Psoas muscle (tissue), 8 donors: ENCODE results near the gene AKT2. TPM values are rescaled to one million over a fixed set of nuclear protein-coding genes. Genes with fewer than 3 reads are reported as not detected.

Experiments
- ATAC-seq, 4 donors: fragments of 200-7000 bp; cut with Tn5 transposase; one replicate each; pipeline ENCODE4 v1.9.1; 2020; ENCODE audit warnings: moderate library complexity in 3 of 4, mild to moderate bottlenecking in 2 of 4
- DNase-seq, 2 donors: peaks; one replicate each; pipeline ENCODE4 v3.0.0-alpha.2; 2020
- H3K27ac ChIP-seq: fragments of 200-600 bp; one replicate; pipeline ENCODE4 v1.8.0; 2022
- H3K27me3 ChIP-seq, 3 donors: fragments of 200-600 bp in 1 of 3; one replicate each; pipeline versions ENCODE4 v1.6.1 to v1.8.0; 2013 to 2022; ENCODE audit warnings: low read length in 2 of 3, mild to moderate bottlenecking in 2 of 3, moderate library complexity in 1 of 3; ENCODE audit not compliant: insufficient read depth in 3 of 3
- H3K36me3 ChIP-seq, 2 donors: fragments of 200-600 bp in 1 of 2; one replicate each; pipeline versions ENCODE4 v1.6.1 to v1.8.0; 2013 to 2022; ENCODE audit warnings: low read depth in 1 of 2, mild to moderate bottlenecking in 1 of 2, moderate library complexity in 1 of 2; ENCODE audit not compliant: insufficient read depth in 1 of 2
- H3K4me1 ChIP-seq: fragments of 200-600 bp; one replicate; pipeline ENCODE4 v1.8.0; 2022
- H3K4me3 ChIP-seq: fragments of 200-600 bp; one replicate; pipeline ENCODE4 v1.8.0; 2022; ENCODE audit warnings: mild to moderate bottlenecking
- H3K9me3 ChIP-seq: fragments of 200-600 bp; one replicate; pipeline ENCODE4 v1.8.0; 2022
- CTCF ChIP-seq: fragments of 200-600 bp; IDR thresholded peaks from one replicate; pipeline ENCODE4 v1.8.0; 2022; ENCODE audit warnings: antibody characterized with exemption
- WGBS, 3 donors: extraction: QIAGEN DNeasy Blood & Tissue Kit; methylation state at CpG; one replicate each; pipeline versions ENCODE4 v1.1.6 to v1.1.7; 2013; 5-methylcytosine and 5-hydroxymethylcytosine counted together
- intact Hi-C, 2 donors: fragments of 100-400 bp; cut with DNase I; formaldehyde crosslinking; loops; one replicate each; pipeline versions ENCODE4 v1.11.0 to v1.14.2; 2022
- polyA plus RNA-seq, 3 donors: library from polyadenylated mRNA; stranded (reverse); fragments of 200-250 nt; gene quantifications; one replicate each; pipeline ENCODE4 v1.2.3, GENCODE V29; 2013
- total RNA-seq, 4 donors: library from RNA; stranded (reverse); fragmentation: NEBNext Ultra II Directional in 2 of 4; extraction: Animal tissue kit (Norgen Biotek cat#: 25700) in 2 of 4; gene quantifications; one replicate each; pipeline versions ENCODE4 v1.2.1 to v1.2.4, GENCODE V29; 2021 to 2023
- donor health status: healthy with polysubstance abuse.
- donor health status: DM: no; HTN: no; CAD: no; lungs with moderate emphysema.
- donor health status: Bipolar disorder and iron deficiency.
- donor health status: healthy.
- donor health status: DM: yes; HTN: yes; CAD: no.
- donor health status: DM: no; HTN: no; CAD: no.
- donor health status: DM: no; HTN: no; CAD: no.
- donor health status: DM: yes; HTN: yes; CAD: no.

The AKT2 gene
- total and polyA plus RNA-seq, 7 donors: 81.8 to 194 (median 139) TPM

GRCh38 chr19:40282209-40282580 lies 3.0 kb downstream of the AKT2 start:
- intact Hi-C loops: loop anchor here in 1 of 2 donors (5.0 kb wide), 1 partner anchor 50 kb away; no protein-coding TSS in a partner anchor
- 73 to 81% (median 81%) methylated on average over 6 of the region's 6 CpGs for WGBS, 3 donors
- DNase-seq (no peak), ATAC-seq (no peak)
- Histone ChIP-seq H3K4me3 (peak overlapping the region; percentile 15), H3K4me1 (peaks cover 70% of the 10 kb centered on the region), H3K9me3 (no peaks in the 10 kb centered on the region), H3K27ac (peak overlapping the region; percentile 87), H3K27me3 (no peaks in the 10 kb centered on the region), H3K36me3 (peaks cover 0 to 8% of the 10 kb centered on the region in 2 donors)
- no peak for TF ChIP-seq CTCF

DNA sequence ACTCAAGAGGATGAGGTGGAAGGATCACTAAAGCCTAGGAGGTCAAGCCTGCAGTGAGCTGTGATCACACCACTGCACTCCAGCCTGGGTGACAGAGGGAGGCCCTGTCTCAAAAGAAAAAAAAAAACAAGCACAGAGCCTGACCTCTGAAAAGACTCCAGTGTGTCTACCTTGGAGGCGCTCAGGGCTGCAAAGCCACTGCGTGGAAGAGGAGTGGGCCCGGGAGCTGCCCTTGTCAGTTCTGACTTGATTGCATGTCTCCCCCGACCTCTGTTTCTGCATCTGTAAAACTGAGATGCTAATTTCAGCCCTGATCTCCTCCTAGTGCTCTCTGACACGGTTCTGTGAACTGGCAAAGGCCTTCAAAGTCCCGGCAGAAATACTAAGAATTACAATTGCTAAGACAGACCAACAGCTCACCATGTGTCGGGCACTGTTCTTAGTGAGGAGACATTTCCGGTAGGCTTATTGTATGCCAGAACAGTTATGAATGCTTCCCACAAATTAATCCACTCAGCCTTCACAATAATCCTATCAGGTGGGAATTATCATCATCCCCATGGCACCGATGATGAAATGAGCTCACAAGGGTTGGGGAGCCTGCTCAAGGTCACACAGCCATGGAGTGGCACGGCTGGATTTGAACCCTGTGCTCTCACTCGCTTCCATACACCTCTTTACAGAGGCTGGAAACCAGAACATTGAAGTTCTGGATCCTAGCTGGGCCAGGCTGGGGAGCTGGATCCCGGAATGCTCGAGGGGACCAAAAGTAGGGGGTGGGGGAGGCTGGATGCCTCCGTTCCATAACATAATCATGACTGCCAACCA lies 3.5 kb downstream of the AKT2 start:
- WGBS, 3 donors: 56 to 67% (median 59%) methylated on average over 14 of the region's 14 CpGs
- H3K4me1 ChIP-seq: peaks cover 76% of the 10 kb centered on the region
- no peaks in the 10 kb centered on the region for H3K27me3 ChIP-seq
- H3K4me3 ChIP-seq: peak overlapping the region; percentile 32
- DNase-seq (no peak), ATAC-seq (no peak)
- no peaks in the 10 kb centered on the region for H3K9me3 ChIP-seq
- peaks cover 0 to 8% of the 10 kb centered on the region in 2 donors for H3K36me3 ChIP-seq
- TF ChIP-seq CTCF: no peak
- peak overlapping the region; percentile 87 for H3K27ac ChIP-seq
- intact Hi-C loops: loop anchor here in 1 of 2 donors (5.0 kb wide), 1 partner anchor 49 kb away; no protein-coding TSS in a partner anchor

DNA sequence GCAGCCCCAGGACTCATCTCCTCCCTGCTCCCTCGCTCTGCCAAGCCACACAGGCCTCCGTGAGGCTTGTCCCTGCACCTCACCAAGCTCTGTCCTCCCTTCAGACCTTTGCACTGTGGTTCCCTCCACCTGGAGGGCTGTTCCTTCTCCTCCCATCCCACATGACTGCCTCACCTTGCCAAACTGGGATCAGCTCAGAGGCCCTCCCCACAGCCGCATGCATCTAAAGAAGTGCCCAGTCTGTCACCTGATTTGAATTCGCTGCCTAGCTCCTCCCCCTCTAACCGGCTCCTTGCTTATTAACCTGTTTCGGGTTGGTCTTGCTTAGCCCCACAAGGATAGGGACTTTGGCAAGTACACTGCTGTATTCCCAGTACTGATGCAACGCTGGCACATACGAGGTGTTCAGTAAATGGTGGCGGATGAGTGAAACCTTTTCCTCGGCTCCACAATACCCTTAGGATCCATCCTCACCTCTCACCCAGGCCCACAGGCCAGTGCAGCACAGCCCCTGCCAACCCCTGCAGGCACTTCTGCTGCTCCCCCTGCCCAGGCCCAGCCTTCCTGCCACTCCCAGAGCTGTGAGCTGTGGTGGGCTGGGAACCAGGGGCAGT lies 4.4 kb downstream of the AKT2 start:
- ATAC-seq (peak in 3 of 4 donors; percentile 21 to 25 (median 21)), DNase-seq (peak in 1 of 2 donors; percentile 59)
- peak overlapping the region; percentile 87 for H3K27ac ChIP-seq
- peaks cover 77% of the 10 kb centered on the region for H3K4me1 ChIP-seq
- H3K27me3 ChIP-seq: no peaks in the 10 kb centered on the region
- H3K9me3 ChIP-seq: no peaks in the 10 kb centered on the region
- intact Hi-C loops: loop anchor here in 1 of 2 donors (5.0 kb wide), 1 partner anchor 48 kb away; no protein-coding TSS in a partner anchor
- peaks cover 0 to 8% of the 10 kb centered on the region in 2 donors for H3K36me3 ChIP-seq
- 37 to 55% (median 39%) methylated on average over 10 of the region's 10 CpGs for WGBS, 3 donors
- no peak for TF ChIP-seq CTCF
- peak overlapping the region; percentile 32 for H3K4me3 ChIP-seq

DNA sequence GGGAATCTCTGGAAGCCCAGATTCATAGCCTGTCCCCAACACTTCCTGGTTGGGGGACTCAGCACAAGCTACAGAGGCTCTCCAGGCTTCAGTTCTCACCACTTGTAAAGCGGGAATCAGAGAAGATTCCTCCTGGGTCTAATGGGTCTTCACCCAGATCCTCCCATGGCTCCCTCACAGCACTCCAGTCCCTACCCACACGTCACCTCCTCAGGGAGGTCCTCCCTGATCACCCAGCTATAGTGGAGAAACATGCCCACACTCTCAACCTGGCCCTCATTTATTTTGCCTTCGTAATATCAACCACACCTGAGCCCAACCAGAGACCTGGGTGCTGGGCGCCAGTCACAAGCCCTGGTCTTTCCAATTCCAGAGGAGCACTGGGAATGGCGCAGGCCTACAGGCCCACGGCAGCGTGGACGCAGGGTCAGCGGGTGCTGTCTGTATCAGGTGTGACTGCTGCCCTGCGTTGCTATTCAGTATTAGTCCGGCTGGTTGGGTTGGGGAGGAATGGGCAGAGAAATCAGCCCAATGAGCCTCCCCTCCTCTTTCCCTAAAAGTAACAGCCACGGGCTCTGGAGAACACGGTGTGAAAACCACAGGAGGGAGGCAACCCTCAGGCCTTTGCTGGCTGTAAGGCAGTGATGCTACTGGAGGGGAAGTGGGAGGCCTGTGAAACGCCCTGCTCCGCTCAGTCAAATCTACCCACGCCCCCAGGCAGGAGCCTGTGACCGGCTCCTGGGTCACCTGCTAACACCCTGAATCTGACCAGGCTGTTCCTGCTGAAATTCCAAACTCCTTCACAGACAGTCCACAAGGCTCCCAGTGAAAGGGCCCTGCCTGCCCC lies 5.2 kb downstream of the AKT2 start:
- intact Hi-C loops: loop anchor here in 1 of 2 donors (5.0 kb wide), 1 partner anchor 48 kb away; no protein-coding TSS in a partner anchor
- WGBS, 3 donors: 73 to 77% (median 76%) methylated on average over 17 of the region's 17 CpGs
- TF ChIP-seq CTCF: no peak
- Histone ChIP-seq H3K27ac (peak overlapping the region; percentile 87), H3K4me3 (peak overlapping the region; percentile 52), H3K4me1 (peaks cover 81% of the 10 kb centered on the region), H3K27me3 (no peaks in the 10 kb centered on the region), H3K9me3 (no peaks in the 10 kb centered on the region), H3K36me3 (peaks cover 0 to 8% of the 10 kb centered on the region in 2 donors)
- ATAC-seq (no peak), DNase-seq (no peak)
